NCI-H1694 (cell line): ENCODE data around the gene COL6A3.

ENCODE experiments used
- DNase-seq: peaks from one replicate; lab custom pipeline; 2025; lab: John Stamatoyannopoulos, UW

COL6A3 gene

DNA sequence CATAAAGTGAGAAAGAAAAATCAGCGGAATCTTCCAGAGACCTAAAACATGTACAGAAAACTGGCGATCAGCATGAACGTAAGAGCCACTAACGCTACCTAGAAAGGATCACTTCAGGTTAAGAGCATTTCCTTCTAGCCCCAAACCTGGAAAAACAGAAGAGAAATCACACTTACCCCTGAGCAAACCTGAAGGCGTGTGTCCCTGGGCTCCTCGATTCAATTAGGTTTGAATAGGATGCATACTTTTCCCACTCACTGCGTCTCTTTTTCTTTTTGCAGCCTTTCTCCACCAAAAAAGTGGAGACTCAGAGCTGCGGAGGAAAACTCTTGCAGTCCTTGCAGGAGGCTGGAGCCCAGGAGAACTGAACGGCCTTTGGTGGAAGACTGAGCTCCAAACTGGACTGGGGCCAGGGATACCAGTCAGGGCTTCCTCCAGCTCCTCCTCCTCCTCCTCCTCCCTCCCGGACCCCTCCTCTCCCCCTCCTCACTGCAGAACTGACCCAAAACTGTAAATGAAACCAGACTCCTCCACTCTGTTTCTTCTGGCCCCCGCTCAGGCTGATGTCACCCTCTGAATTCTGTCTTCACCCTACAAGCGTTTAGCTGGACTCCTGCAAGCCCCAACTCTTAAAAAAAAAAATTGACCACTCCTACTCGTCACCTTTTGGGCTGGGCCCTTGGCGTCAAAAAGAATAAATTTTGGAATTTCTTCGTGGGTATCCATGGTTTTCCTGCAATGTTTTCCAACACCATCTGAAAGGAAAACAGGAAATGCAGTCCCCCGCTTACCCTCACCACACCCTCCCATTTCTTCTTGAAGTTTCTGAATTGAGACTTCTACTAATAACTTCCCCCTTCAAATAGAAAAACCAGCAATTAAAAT, at the start of gene COL6A3:
Gene COL6A3, minus strand, starts transcription at position 388 of the 885 bp plus-strand sequence. CDS start 17,347 bp downstream, outside the sequence.
- DNase-seq: no peak

DNA sequence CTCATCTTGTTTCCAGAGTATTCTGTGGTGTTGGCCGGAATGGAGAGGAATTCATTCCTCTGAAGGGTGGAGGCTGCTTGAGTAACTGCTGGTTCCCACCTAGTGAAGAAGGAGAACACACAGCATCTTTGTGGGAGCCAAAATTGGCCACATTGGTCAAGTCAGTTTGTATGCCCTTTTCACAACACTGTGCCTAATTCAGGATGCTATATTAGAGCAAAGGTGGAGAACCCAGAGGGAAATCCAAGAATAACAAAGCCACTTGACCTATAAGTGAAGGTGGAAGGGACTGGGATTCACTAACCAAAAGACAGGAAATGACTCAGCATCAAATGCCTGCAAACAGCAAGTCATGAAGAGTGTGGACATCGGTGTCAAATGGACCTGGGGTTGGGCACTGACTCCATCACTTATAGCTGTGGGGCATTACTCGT, 45.8 kb upstream of the COL6A3 start:
- DNase-seq: no peak

- DNase-seq: no peak
Observed at GRCh38 chr2:237459226-237459625, 45.3 kb upstream of the COL6A3 start.

DNA sequence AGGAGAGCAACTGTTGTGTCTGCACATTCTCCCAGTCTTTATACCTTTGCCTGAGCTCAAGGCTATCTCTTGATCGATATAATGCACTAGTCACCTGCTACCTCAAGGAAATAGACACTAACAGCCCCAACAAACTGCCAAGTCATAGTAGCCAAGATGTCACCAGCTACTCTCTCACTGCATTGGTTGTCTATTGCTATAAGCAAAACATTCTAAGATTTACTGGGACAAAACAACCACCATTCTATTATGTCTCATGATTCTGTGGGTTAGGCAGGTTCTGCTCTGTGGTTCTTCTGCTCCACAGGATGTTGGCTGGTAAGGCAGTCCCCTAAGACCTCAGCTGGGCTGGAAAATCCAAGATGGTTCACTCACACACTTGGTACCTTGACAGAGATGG, 44.6 kb upstream of the COL6A3 start:
- DNase-seq: no peak

DNA sequence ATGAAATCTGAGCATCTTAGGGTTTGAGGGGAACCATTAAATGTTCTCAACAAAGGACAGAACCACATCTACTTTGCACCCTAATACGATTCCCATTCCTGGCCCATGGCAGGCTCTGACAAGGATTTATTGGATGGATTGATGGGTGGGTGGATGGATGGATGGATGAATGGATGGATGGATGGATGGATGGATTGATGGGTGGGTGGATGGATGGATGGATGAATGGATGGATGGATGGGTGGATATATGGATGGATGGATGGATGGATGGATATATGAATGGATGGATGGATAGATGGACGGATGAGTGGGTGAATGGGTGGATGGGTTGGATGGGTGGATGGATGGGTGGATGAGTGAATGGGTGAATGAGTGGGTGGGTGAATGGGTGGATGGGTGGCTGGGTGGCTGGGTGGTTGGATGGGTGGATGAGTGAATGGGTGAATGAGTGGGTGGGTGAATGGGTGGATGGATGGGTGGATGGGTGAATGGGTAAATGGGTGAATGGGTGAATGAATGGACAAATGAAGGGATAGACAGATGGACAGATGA, 43.5 kb upstream of the COL6A3 start:
- DNase-seq: no peak

DNA sequence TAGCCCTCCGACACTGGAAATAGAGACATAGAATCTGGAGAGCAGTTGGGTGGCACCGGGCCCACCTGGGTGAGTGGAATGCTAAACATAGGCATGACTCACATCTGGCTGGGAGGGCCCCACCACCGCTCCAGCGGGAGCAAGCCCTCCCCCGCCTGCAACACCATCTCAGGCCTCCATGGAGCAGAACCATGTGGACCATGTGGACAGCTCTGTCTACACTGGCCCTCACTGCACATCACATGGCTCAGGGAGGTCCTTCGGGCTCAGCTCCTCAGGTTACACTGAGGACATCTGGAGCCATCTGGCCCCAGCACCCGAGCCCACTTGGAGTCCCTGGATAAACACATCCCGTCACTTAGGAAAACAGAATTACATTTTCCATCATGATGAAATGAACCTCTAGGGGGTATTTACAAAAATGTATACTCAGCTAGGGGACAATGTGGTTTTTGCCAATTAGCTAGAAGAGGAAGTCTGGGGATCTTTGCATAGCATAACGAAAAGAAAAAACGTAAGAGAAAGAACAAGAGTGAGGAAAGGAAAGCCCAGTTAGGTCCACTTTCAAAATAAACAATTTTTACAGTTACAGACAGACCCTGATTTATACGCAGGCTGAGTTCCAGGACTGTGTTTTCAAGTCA, 42.4 kb upstream of the COL6A3 start:
- DNase-seq: no peak

GRCh38 chr2:237455764-237456163, 41.8 kb upstream of the COL6A3 start:
- DNase-seq: no peak

- DNase-seq: no peak
Observed at GRCh38 chr2:237453671-237454070, 39.7 kb upstream of the COL6A3 start.

GRCh38 chr2:237452861-237453260, 38.9 kb upstream of the COL6A3 start:
- DNase-seq: no peak

DNA sequence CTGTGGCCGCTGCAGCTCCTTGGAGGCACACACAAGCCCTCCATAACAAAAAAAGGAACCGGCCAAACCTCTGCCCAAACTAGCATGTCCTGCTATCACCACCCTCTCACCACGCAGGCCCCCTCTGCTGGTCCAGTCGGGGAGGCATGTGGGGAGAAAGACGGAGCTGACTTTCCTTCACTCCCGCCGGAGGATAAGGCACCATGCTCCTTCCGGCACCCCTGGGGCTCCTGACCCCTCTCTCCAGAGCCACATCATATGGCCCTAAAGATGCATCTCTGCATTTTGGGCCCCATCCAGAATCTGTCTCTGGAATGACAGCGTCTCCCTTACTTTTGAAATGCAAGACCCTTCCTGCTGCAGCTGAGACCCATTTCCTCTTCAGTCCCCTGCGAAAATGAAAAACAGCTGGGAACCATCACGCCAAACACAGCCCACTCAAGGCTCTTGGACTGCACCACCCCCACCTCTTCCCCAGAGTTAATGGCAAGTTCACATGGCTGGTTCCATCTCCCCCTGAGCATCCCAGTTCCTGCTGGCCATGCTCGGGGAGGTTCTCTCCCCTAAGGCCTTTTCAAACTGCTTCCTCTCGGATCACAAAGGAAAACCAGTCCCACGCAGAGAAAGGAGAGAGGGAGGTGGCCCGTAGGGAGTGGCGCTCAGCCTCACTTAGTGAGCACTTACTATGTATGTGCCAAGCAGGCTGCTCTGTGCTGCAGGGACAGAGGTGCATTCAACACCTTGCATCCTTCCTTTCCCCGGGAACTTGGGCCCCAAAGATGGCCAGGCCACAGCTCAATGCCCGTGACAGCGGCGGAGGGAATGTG, 37.9 kb upstream of the COL6A3 start:
- DNase-seq: no peak

DNA sequence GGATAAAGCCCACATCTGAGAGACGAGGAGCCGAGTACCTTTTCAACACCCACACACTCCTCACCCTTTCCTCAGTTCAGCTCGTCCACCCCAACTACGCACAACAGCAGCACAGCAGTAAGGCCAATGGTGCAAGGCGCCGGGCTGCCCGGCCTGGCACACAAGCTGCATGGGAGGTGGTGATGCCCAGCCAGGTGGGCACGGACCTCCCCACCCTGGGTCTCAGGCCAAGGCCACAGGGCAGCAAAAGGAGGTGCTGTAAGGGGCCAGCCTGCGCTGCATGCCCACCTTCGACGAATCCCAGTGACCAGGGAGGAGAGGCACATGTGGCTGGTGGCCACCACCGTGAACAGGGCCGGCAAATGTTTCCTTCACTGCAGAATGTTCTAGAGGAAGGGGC, 36.6 kb upstream of the COL6A3 start:
- no peak for DNase-seq

GRCh38 chr2:237450108-237450507, 36.1 kb upstream of the COL6A3 start:
- no peak for DNase-seq

DNA sequence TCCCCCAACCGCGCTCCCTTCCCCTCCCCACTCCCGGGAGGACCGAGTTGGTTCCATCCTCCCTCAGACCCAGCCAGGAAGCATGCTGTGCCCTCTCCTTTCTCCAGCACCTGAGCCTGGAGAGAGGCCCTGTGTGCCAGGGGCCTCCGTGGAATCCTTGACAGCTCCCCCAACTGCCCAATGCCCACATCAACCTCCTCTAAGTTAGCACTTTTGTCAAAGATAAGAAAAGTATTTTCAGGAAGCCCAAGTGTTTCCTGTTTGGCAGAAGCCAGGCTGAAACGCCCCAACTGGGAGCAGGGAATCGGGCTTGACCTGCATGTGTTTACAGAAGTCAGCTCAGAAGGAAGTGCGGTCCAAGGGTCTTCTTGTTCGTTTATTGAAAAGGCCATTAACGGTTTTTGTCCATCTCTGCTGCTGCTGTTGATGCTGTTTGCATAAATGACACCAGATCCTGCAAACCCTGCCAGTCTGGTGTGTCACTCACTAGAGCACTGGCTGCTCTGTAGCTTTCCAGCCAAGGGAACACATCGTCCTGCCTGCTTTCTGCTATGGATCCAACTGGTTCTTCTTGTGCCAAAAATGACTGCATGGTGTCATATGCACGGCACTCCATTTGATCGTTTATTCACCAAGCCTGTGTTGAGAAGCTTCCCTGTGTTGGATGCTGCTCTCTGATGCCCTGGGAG, 35.4 kb upstream of the COL6A3 start:
- no peak for DNase-seq

GRCh38 chr2:237448626-237449025, 34.7 kb upstream of the COL6A3 start:
- no peak for DNase-seq

- DNase-seq: no peak
Observed at GRCh38 chr2:237448171-237448570, 34.2 kb upstream of the COL6A3 start.

- DNase-seq: no peak
Observed at GRCh38 chr2:237447496-237447895, 33.5 kb upstream of the COL6A3 start.

- no peak for DNase-seq
Observed at GRCh38 chr2:237446338-237446665, 32.3 kb upstream of the COL6A3 start.

GRCh38 chr2:237445611-237446337, 31.8 kb upstream of the COL6A3 start:
- no peak for DNase-seq

GRCh38 chr2:237444071-237444470, 30.1 kb upstream of the COL6A3 start:
- DNase-seq: no peak

DNA sequence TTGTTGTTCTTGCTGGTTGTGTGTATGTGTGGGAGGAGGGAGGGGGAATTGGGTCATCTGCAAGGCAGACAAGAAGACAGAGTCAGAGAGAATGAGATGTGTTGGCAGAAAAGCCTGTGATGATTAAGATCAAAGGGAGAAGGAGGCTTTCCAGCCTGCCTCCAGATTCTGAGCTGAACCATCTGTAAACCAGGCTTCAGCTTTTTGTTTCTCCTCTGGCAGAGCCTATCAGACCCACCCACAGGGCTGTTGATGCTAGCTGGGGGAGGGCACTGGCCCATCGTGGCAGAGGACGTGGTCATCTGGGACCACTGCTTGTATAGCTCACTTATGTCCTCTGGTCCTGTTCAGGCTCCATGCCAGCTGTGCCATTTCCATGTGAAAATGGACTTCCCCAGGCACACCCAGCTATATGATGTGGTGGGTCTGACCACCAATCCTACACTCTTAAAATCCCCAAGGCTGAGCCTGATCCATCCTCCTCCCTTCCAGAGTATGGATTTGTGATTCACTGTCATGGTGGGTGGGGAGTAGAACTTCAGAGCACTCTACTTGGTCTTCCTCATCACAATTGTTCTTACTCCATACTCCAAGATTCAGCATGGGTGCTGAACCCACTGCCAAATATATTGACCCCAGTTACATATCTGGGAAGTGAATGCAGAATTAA, 27.8 kb upstream of the COL6A3 start:
- no peak for DNase-seq
